Neural cell (in vitro differentiated cells): Measurements from ENCODE around the gene NEUROD1. TPM values are rescaled to one million over a fixed set of nuclear protein-coding genes. Genes with fewer than 3 reads are reported as not detected.

ENCODE experiments used
- H2AFZ ChIP-seq: fragments of 200-600, 300-800 bp; sonication (generic), shearing (Covaris generic); 2 replicates; pipeline ENCODE4 v1.6.0; 2014; ENCODE audit warnings: low read depth, mild to moderate bottlenecking, antibody characterized with exemption, low read length, moderate library complexity
- H3F3A ChIP-seq: fragments of 200-600 bp; shearing (Covaris generic); 2 replicates; pipeline ENCODE4 v1.6.1; 2016; ENCODE audit warnings: mild to moderate bottlenecking, moderate library complexity, mixed read lengths, antibody characterized with exemption, low read length; ENCODE audit not compliant: insufficient read depth, poor library complexity, severe bottlenecking
- H3K27ac ChIP-seq: fragments of 200-600, 300-800 bp; sonication (generic), shearing (Covaris generic); 2 replicates; pipeline ENCODE4 v1.5.1; 2014; ENCODE audit warnings: mild to moderate bottlenecking, low read length, moderate library complexity
- H3K27me3 ChIP-seq: fragments of 300-800, 200-600 bp; sonication (generic), shearing (Covaris generic); 2 replicates; pipeline ENCODE4 v1.6.0; 2014; ENCODE audit warnings: mild to moderate bottlenecking, low read depth, low read length, moderate library complexity; ENCODE audit not compliant: insufficient read depth
- H3K36me3 ChIP-seq: fragments of 300-800, 200-600 bp; sonication (generic), shearing (Covaris generic); 2 replicates; pipeline ENCODE4 v1.5.1; 2014; ENCODE audit warnings: mild to moderate bottlenecking, antibody characterized with exemption, low read length, moderate library complexity; ENCODE audit not compliant: insufficient read depth
- H3K4me2 ChIP-seq: fragments of 300-800, 200-600 bp; sonication (generic), shearing (Covaris generic); 2 replicates; pipeline ENCODE4 v1.6.0; 2014; ENCODE audit warnings: mild to moderate bottlenecking, low read length
- H3K4me3 ChIP-seq: fragments of 300-800, 200-600 bp; sonication (generic), shearing (Covaris generic); 2 replicates; pipeline ENCODE4 v1.5.1; 2014; ENCODE audit warnings: mild to moderate bottlenecking, low read length, moderate library complexity
- H3K79me2 ChIP-seq: fragments of 200-600 bp; shearing (Covaris generic); replicated peaks from 2 replicates; pipeline ENCODE4 v1.6.0; 2014; ENCODE audit warnings: mild to moderate bottlenecking, low read length, moderate library complexity; ENCODE audit not compliant: insufficient read depth
- H3K9ac ChIP-seq: fragments of 300-800, 200-600 bp; sonication (generic), shearing (Covaris generic); 2 replicates; pipeline ENCODE4 v1.6.1; 2016; ENCODE audit warnings: mild to moderate bottlenecking, low read length, mixed read lengths
- H3K9me2 ChIP-seq: fragments of 200-600 bp; shearing (Covaris generic); 2 replicates; pipeline ENCODE4 v1.6.1; 2016; ENCODE audit warnings: mild to moderate bottlenecking, low read length, mixed read lengths; ENCODE audit not compliant: insufficient read depth
- H3K9me3 ChIP-seq: fragments of 200-600, 300-800 bp; sonication (generic), shearing (Covaris generic); 2 replicates; pipeline ENCODE4 v1.6.1; 2016; ENCODE audit warnings: mild to moderate bottlenecking, mixed run types, low read length, moderate library complexity, mixed read lengths
- H4K20me1 ChIP-seq: fragments of 200-600 bp; shearing (Covaris generic); 2 replicates; pipeline ENCODE4 v1.6.1; 2016; ENCODE audit warnings: mild to moderate bottlenecking, mixed run types; ENCODE audit not compliant: insufficient read depth
- EZH2 ChIP-seq: fragments of 200-600, 300-800 bp; shearing (Covaris generic), sonication (generic); IDR thresholded peaks from 2 replicates; pipeline ENCODE4 v1.6.1; 2014; ENCODE audit warnings: antibody characterized with exemption, low read length, borderline replicate concordance, mild to moderate bottlenecking; ENCODE audit not compliant: insufficient read depth, poor library complexity, severe bottlenecking
- MXI1 ChIP-seq: fragments of 450-650 bp; conservative IDR thresholded peaks from 2 replicates; pipeline ENCODE4 v1.6.1; 2014; ENCODE audit warnings: antibody characterized with exemption, mild to moderate bottlenecking; ENCODE audit not compliant: poor library complexity, severe bottlenecking
- POLR2AphosphoS5 ChIP-seq: IDR thresholded peaks from 2 replicates; pipeline ENCODE4 v1.6.1; 2012
- RAD21 ChIP-seq: fragments of 450-650 bp; conservative IDR thresholded peaks from 2 replicates; pipeline ENCODE4 v1.6.1; 2014; ENCODE audit warnings: antibody characterized with exemption, mild to moderate bottlenecking, moderate library complexity
- SMC3 ChIP-seq: fragments of 450-650 bp; conservative IDR thresholded peaks from 2 replicates; pipeline ENCODE4 v1.6.1; 2014; ENCODE audit warnings: antibody characterized with exemption, mild to moderate bottlenecking, moderate library complexity; ENCODE audit not compliant: poor library complexity
- TAF1 ChIP-seq: IDR thresholded peaks from 2 replicates; pipeline ENCODE4 v1.6.1; 2012; ENCODE audit warnings: low read depth
- polyA minus RNA-seq: library from RNA; depleted of rRNA, polyadenylated mRNA; stranded (reverse); fragments of >200 nt; gene quantifications from 2 replicates; pipeline ENCODE4 v1.2.3, GENCODE V29; 2014
- polyA plus RNA-seq: library from polyadenylated mRNA; depleted of rRNA; stranded (reverse); fragments of >200 nt; gene quantifications from 2 replicates; pipeline ENCODE4 v1.2.3, GENCODE V29; 2014
- TF ChIP-seq, protein P1 (sequence below): IDR thresholded peaks from 2 replicates; pipeline ENCODE4 v1.6.1; 2012; ENCODE audit warnings: borderline replicate concordance
- TF ChIP-seq, protein P2 (sequence below): fragments of 450-650 bp; IDR thresholded peaks from 2 replicates; pipeline ENCODE4 v1.5.1; 2014; ENCODE audit warnings: antibody characterized with exemption, mild to moderate bottlenecking, moderate library complexity; ENCODE audit not compliant: poor library complexity, severe bottlenecking

NEUROD1 gene
- not detected in 2 replicates for polyA plus RNA-seq
- 0.23 TPM in 1 of 2 replicates, not detected in the other for polyA minus RNA-seq

DNA sequence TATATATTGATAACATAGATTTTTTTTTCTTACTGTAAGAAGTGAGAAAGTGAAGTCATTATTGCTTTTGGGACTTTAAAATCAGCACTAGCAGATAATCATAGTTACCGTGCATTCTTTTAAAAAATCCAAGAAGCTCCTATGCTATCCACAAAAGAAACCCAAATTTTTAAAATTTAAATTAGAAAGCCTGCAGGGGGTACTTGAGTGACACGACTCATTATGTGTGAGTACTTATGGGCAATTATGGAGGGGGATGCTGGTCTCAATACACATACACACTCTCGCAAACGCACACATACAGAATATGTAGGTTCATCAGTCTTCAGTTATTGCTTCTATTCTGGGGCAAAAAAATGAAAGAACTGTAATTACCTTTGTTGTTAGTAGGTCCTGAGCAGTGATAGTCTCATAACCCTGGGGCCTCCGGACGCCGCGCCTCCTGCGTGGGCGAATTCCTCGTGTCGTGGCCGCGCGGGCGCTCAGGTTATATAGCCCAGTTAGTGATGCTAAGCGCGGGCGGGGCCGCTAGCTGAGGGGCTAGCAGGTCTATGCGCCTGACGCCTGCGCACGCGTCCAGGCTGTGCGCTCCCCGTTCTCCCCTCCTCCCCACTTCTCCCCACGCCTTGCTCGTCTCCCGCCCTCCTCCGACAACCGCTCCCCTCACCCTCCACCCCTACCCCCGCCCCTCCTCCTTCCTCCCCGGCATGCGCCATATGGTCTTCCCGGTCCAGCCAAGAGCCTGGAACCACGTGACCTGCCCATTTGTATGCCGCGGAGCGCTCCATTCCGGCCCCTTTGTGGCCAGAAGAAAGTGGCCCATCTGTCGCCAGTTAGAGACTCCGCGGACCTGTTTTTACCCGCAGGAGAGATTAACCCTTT, at the start of gene NEUROD1:
Gene NEUROD1, minus strand, starts transcription at position 463 of the 882 bp plus-strand sequence. CDS start 1,657 bp downstream, outside the sequence.
- H3K9ac ChIP-seq = no peak within 1 kb of the TSS
- TF ChIP-seq, protein P1, sequence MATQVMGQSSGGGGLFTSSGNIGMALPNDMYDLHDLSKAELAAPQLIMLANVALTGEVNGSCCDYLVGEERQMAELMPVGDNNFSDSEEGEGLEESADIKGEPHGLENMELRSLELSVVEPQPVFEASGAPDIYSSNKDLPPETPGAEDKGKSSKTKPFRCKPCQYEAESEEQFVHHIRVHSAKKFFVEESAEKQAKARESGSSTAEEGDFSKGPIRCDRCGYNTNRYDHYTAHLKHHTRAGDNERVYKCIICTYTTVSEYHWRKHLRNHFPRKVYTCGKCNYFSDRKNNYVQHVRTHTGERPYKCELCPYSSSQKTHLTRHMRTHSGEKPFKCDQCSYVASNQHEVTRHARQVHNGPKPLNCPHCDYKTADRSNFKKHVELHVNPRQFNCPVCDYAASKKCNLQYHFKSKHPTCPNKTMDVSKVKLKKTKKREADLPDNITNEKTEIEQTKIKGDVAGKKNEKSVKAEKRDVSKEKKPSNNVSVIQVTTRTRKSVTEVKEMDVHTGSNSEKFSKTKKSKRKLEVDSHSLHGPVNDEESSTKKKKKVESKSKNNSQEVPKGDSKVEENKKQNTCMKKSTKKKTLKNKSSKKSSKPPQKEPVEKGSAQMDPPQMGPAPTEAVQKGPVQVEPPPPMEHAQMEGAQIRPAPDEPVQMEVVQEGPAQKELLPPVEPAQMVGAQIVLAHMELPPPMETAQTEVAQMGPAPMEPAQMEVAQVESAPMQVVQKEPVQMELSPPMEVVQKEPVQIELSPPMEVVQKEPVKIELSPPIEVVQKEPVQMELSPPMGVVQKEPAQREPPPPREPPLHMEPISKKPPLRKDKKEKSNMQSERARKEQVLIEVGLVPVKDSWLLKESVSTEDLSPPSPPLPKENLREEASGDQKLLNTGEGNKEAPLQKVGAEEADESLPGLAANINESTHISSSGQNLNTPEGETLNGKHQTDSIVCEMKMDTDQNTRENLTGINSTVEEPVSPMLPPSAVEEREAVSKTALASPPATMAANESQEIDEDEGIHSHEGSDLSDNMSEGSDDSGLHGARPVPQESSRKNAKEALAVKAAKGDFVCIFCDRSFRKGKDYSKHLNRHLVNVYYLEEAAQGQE = no peak
- TF ChIP-seq EZH2 (no peak), RAD21 (no peak), SMC3 (no peak), MXI1 (no peak), POLR2AphosphoS5 (no peak), TAF1 (no peak)
- TF ChIP-seq, protein P2, sequence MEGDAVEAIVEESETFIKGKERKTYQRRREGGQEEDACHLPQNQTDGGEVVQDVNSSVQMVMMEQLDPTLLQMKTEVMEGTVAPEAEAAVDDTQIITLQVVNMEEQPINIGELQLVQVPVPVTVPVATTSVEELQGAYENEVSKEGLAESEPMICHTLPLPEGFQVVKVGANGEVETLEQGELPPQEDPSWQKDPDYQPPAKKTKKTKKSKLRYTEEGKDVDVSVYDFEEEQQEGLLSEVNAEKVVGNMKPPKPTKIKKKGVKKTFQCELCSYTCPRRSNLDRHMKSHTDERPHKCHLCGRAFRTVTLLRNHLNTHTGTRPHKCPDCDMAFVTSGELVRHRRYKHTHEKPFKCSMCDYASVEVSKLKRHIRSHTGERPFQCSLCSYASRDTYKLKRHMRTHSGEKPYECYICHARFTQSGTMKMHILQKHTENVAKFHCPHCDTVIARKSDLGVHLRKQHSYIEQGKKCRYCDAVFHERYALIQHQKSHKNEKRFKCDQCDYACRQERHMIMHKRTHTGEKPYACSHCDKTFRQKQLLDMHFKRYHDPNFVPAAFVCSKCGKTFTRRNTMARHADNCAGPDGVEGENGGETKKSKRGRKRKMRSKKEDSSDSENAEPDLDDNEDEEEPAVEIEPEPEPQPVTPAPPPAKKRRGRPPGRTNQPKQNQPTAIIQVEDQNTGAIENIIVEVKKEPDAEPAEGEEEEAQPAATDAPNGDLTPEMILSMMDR = no peak
- no peaks in the 10 kb centered on the region for H3K9me2 ChIP-seq
- no peaks in the 10 kb centered on the region for H3K79me2 ChIP-seq
- H3K4me2 ChIP-seq = peak within 1 kb of the TSS; percentile 58
- H3K27me3 ChIP-seq = peaks cover 100% of the 10 kb centered on the region
- peak within 1 kb of the TSS; percentile 69 for H3K4me3 ChIP-seq
- no peak within 1 kb of the TSS for H2AFZ ChIP-seq
- no peaks in the 10 kb centered on the region for H3K36me3 ChIP-seq
- H3F3A ChIP-seq = no peaks in the 10 kb centered on the region
- H3K9me3 ChIP-seq = peaks cover 28% of the 10 kb centered on the region
- H3K27ac ChIP-seq = no peak within 1 kb of the TSS
- no peaks in the 10 kb centered on the region for H4K20me1 ChIP-seq

DNA sequence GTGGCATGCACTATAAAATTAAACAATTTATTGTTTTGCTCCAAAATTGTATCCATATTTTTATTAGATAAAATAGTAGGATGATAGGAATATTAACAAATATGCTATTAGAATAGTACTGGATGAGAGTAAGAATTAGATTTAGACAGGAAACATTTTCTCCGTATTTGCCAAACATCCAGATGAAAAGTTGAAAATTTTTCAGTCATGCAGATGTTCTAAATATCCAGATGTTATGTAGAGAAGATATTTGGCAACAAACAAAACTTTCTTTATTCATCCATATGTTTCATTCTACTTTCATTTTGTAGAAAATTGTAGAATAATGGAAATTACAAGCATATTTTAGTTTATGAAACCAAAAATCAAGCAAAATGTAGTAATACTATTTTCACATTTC, 45.2 kb upstream of the NEUROD1 start:
- H3K79me2 ChIP-seq = no peaks in the 10 kb centered on the region
- TF ChIP-seq, protein P1 = no peak
- no peak overlapping the region for H3K27ac ChIP-seq
- H3K9ac ChIP-seq = no peak overlapping the region
- H3K9me3 ChIP-seq = no peaks in the 10 kb centered on the region
- H4K20me1 ChIP-seq = no peaks in the 10 kb centered on the region
- H3K9me2 ChIP-seq = no peaks in the 10 kb centered on the region
- H3K4me2 ChIP-seq = no peak overlapping the region
- no peak overlapping the region for H2AFZ ChIP-seq
- no peaks in the 10 kb centered on the region for H3K36me3 ChIP-seq
- no peak overlapping the region for H3K4me3 ChIP-seq
- H3F3A ChIP-seq = no peaks in the 10 kb centered on the region
- no peaks in the 10 kb centered on the region for H3K27me3 ChIP-seq
